Measurements from ENCODE around the gene RBP3. TPM values are rescaled to one million over a fixed set of nuclear protein-coding genes. Genes with fewer than 3 reads are reported as not detected.

Gene RBP3
- total RNA-seq, 4 donors from 2014 or later = not detected

DNA sequence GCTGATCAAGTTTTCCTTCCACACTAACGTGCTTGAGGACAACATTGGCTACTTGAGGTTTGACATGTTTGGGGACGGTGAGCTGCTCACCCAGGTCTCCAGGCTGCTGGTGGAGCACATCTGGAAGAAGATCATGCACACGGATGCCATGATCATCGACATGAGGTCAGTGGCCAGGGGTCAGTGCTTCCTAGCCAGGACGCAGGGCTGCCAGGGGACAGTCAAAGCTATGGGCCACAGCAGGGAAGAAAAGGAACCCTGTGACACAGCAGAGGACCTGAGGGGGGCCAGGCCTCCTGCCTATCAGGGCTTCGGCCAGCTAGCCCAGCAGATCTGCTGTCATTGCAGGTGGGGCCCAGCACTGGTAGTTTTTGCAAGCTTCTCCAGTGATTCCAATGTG lies 5.2 kb downstream of the RBP3 start:
- TF ChIP-seq, protein P1, sequence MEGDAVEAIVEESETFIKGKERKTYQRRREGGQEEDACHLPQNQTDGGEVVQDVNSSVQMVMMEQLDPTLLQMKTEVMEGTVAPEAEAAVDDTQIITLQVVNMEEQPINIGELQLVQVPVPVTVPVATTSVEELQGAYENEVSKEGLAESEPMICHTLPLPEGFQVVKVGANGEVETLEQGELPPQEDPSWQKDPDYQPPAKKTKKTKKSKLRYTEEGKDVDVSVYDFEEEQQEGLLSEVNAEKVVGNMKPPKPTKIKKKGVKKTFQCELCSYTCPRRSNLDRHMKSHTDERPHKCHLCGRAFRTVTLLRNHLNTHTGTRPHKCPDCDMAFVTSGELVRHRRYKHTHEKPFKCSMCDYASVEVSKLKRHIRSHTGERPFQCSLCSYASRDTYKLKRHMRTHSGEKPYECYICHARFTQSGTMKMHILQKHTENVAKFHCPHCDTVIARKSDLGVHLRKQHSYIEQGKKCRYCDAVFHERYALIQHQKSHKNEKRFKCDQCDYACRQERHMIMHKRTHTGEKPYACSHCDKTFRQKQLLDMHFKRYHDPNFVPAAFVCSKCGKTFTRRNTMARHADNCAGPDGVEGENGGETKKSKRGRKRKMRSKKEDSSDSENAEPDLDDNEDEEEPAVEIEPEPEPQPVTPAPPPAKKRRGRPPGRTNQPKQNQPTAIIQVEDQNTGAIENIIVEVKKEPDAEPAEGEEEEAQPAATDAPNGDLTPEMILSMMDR (IDR thresholded peaks at IDR 0.05; ENCODE audit: low read depth) = no peak

DNA sequence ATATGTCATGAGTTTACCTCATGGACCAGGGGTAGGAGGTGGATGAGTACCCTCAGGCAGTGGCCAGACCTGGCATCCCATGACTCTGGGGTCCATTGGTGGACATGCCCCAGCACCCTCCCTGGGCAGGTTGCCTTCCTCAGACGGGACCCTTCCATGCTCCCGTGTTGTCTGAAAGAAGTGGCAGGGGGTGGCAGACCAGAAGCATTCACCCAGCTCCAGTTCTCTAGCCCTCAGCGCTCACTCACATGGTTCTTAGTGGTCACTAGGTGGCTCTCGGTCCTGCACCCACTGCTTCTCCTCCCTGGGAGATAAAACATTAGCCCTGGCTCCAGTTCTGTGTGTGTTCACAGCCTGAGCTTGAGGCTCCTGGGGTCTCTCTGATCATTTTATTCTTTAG lies 6.0 kb downstream of the RBP3 start:
- TF ChIP-seq, protein P1 (IDR thresholded peaks at IDR 0.05; ENCODE audit: low read depth) = no peak

DNA sequence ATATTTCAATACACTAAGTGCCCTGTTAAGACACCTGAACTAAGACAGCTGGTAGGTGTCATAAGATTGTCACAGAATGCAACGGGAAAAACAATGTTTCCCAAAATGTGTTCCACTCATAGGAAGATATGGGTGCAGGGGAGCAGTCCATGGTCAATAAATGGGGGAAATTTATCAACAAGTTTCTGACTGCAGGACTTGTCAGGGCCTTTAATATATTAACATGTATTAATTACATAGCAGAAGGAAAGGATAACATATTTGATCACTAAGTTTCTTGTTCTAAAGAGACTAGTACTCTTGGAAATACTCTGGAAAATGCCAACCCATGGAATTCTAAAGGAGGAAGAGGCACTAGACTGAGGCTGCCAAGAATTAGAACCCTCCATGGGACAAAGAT lies 6.7 kb downstream of the RBP3 start:
- TF ChIP-seq, protein P1 (IDR thresholded peaks at IDR 0.05; ENCODE audit: low read depth) = no peak

DNA sequence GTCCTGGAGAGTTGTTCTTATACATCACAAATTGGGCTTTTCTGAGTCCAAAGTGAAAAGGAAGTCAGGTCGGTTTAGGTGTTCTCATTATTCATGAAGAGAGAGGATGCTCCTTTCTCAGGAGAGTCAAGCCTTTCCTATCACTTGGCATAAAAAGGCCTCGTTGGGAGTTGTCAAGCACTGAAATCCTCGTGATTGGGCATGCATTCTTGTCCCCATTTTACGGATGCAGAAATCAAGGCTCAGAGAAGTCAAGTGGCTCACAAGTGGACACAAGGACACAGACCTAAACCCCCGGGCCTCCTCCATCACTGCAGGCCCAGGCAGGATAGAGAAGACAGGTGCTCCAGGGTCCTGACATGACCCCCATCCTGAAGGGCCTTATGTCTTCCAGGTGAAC lies 8.5 kb downstream of the RBP3 start:
- TF ChIP-seq, protein P1 (IDR thresholded peaks at IDR 0.05; ENCODE audit: low read depth) = no peak

DNA sequence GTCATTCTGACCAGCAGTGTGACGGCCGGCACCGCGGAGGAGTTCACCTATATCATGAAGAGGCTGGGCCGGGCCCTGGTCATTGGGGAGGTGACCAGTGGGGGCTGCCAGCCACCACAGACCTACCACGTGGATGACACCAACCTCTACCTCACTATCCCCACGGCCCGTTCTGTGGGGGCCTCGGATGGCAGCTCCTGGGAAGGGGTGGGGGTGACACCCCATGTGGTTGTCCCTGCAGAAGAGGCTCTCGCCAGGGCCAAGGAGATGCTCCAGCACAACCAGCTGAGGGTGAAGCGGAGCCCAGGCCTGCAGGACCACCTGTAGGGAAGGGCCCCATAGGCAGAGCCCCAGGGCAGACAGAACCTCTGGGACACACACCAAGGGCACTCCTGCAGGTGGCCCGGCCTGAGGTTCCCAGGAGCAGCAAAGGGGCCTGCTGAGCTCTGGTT lies 9.0 kb downstream of the RBP3 start:
- TF ChIP-seq, protein P1 (IDR thresholded peaks at IDR 0.05; ENCODE audit: low read depth) = no peak

DNA sequence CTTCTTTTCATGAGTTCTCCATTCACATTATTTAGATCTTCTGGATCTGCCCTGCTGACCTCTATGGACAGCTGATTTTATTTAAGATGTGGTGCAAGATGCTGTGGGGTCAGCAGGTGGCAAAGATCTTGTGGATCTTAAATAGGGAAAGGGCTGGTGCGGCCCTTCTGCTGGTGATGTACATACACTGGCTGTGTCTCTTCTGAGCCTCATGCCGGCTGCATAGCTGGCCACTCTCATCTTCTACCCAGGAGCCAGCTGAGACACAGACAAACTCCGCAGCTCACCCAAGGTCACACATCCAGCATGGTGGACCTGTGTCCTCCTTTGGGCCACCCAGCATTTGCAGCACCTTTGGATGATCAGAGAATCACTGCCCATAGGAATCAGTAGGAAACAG lies 9.7 kb downstream of the RBP3 start:
- TF ChIP-seq, protein P1 (IDR thresholded peaks at IDR 0.05; ENCODE audit: low read depth) = no peak

DNA sequence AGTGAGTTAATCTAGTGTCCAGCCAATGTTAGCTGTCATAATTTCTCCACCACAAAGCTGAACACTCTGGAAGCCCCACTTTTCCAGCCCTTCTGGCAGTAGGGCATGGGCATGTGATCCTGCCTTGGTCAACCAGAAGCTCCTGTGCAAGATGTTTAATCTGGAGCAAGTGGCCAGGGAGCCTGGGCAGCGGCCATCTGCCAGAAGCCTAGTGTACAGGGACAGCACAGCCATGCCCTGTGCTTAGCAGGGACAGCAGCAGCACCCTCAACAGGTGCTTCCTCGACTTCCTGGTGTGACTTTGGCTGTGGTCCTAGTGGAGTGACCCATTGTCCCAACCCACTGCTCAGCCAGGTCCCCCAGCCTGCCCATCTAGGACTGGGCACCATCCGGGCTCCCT lies 10.3 kb downstream of the RBP3 start:
- TF ChIP-seq, protein P1 (IDR thresholded peaks at IDR 0.05; ENCODE audit: low read depth) = no peak

Measured in subcutaneous adipose tissue (tissue), 4 donors.